T-cell (primary cell): ENCODE data around the gene GLTP. TPM values are rescaled to one million over a fixed set of nuclear protein-coding genes. Genes with fewer than 3 reads are reported as not detected.
"Not testable (repeated sequence)": the region's sequence is repeated elsewhere in the genome, so short reads cannot be mapped to it uniquely, and the experiment has no call there.

Source experiments
- ATAC-seq, 4 experiments: fragments of 200-7000 bp in 3 of 4; fragments of 150-1000 bp in 1 of 4; cut with Tn5 transposase; replicated peaks in 1 of 4; 1 replicate in 3 of 4; 2 replicates in 1 of 4; pipeline ENCODE4 v1.10.0; 2021; ENCODE audit warnings: moderate library complexity in 3 of 4, mild to moderate bottlenecking in 2 of 4, moderate number of reproducible peaks in 1 of 4
- CTCF ChIA-PET, 2 donors: fragments of 300-600 bp; sonication (Branson Sonifier 250); formaldehyde crosslinking; loops; one replicate each; lab custom pipeline; 2022; ENCODE audit warnings: antibody characterized with exemption in 2 of 2; lab: Charles Lee
- POLR2A ChIA-PET, 2 donors: fragments of 300-600 bp; sonication (Branson Sonifier 250); formaldehyde crosslinking; loops; one replicate each; lab custom pipeline; 2022; ENCODE audit warnings: antibody characterized with exemption in 2 of 2; lab: Charles Lee
- DNase-seq, 35 experiments: peaks; one replicate each; pipeline versions ENCODE4 v3.0.0 to v3.0.0-alpha.2; 2013 to 2023
- H3K27ac ChIP-seq: one replicate; pipeline ENCODE4 v1.5.1; 2013; ENCODE audit warnings: low read length
- H3K27me3 ChIP-seq, 2 experiments: replicated peaks in 1 of 2; 1 replicate in 1 of 2; 2 replicates in 1 of 2; pipeline versions ENCODE4 v1.6.1 to v1.7.0; 2013; ENCODE audit warnings: low read length in 1 of 2, mixed read lengths in 1 of 2; ENCODE audit not compliant: control insufficient read depth in 2 of 2, insufficient read depth in 2 of 2; ENCODE audit errors: extremely low read depth in 1 of 2
- H3K36me3 ChIP-seq, 2 donors: 1 replicate in 1 of 2; 2 replicates in 1 of 2; pipeline versions ENCODE4 v1.6.1 to v1.7.0; 2013; ENCODE audit warnings: low read length in 1 of 2; ENCODE audit not compliant: control insufficient read depth in 2 of 2, insufficient read depth in 1 of 2; ENCODE audit errors: extremely low read depth in 1 of 2
- H3K4me1 ChIP-seq, 2 experiments: 1 replicate in 1 of 2; 2 replicates in 1 of 2; pipeline versions ENCODE4 v1.6.1 to v1.7.0; 2013; ENCODE audit warnings: low read length in 2 of 2, mixed read lengths in 1 of 2; ENCODE audit not compliant: insufficient read depth in 2 of 2, control insufficient read depth in 1 of 2; ENCODE audit errors: extremely low read depth in 1 of 2
- H3K4me3 ChIP-seq, 2 donors: 1 replicate in 1 of 2; 2 replicates in 1 of 2; pipeline versions ENCODE4 v1.5.1 to v1.7.0; 2013; ENCODE audit warnings: mild to moderate bottlenecking in 2 of 2, low read length in 1 of 2, moderate library complexity in 1 of 2; ENCODE audit not compliant: control insufficient read depth in 1 of 2; ENCODE audit errors: extremely low read depth in 1 of 2
- H3K9me3 ChIP-seq: 2 replicates; pipeline ENCODE4 v1.7.0; 2013
- H3K27ac Mint-ChIP-seq, 2 donors: one replicate each; pipeline ENCODE4 v1.8.0; 2020 to 2021; ENCODE audit warnings: mild to moderate bottlenecking in 2 of 2, mixed read lengths in 2 of 2
- H3K27me3 Mint-ChIP-seq, 2 donors: one replicate each; pipeline ENCODE4 v1.8.0; 2021 to 2022; ENCODE audit warnings: mixed read lengths in 2 of 2
- H3K36me3 Mint-ChIP-seq: one replicate; pipeline ENCODE4 v1.8.0; 2021; ENCODE audit warnings: mixed read lengths
- H3K4me1 Mint-ChIP-seq, 3 donors: one replicate each; pipeline ENCODE4 v1.8.0; 2020 to 2022; ENCODE audit warnings: mixed read lengths in 3 of 3, mild to moderate bottlenecking in 1 of 3
- H3K4me3 Mint-ChIP-seq, 3 donors: one replicate each; pipeline ENCODE4 v1.8.0; 2020 to 2022; ENCODE audit warnings: mild to moderate bottlenecking in 3 of 3, mixed read lengths in 3 of 3, moderate library complexity in 3 of 3
- H3K9me3 Mint-ChIP-seq, 3 donors: one replicate each; pipeline ENCODE4 v1.8.0; 2020 to 2022; ENCODE audit warnings: mixed read lengths in 3 of 3
- WGBS: methylation state at CpG from one replicate; pipeline ENCODE4 v1.1.5; 2013; ENCODE audit warnings: missing lambda C conversion rate; ENCODE audit not compliant: insufficient coverage; 5-methylcytosine and 5-hydroxymethylcytosine counted together
- total RNA-seq, 35 experiments: library from RNA in 6 of 35; stranded (reverse) in 6 of 35; fragments of 120-200 nt in 1 of 35; gene quantifications; one replicate each; pipeline versions ENCODE4 v1.2.1 to v1.2.4 and lab custom pipeline; 2013 to 2026

Gene GLTP
- total RNA-seq, 5 donors from 2014 or later (not counting 1 experiment from before 2014, with no cell fraction given): 22.0 to 29.5 (median 23.8) TPM

DNA sequence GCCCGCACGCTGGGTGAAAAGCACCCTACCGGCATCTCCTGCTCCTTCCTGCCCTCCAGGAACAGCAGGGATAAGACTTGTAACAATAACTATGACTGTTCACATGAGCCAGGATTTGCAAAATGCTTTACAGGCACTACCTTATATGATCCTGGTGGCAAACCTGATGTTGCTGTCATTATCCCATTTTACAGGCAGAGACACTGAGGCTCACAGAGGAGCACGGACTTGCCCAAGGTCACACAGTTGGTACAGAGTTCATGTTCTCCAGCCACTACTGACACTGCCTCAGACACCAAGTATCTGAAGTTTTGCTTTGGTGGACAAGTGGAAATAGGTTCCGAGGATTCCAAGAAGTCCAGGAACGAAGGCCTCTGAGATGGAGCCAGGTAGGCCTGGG is 22.6 kb downstream of the GLTP start:
- 100% methylated on average over 3 of the region's 6 CpGs for WGBS

GRCh38 chr12:109855377-109855776 is 25.0 kb downstream of the GLTP start:
- no peak overlapping the region for H3K27ac ChIP-seq
- ChIA-PET POLR2A (no interaction called here), CTCF (interaction anchor here in 1 of 2 donors (1.3 kb wide), 1 partner anchor 8 kb away, joined by 5 read pairs; no protein-coding TSS in a partner anchor)
- Mint-ChIP-seq H3K9me3 (no peaks in the 10 kb centered on the region), H3K27me3 (no peaks in the 10 kb centered on the region), H3K4me1 (peaks cover 0 to 7% (median 2%) of the 10 kb centered on the region in 3 donors), H3K4me3 (no peak overlapping the region), H3K36me3 (peaks cover 29% of the 10 kb centered on the region), H3K27ac (no peak overlapping the region)
- no peak overlapping the region for H3K4me3 ChIP-seq
- DNase-seq (no peak), ATAC-seq (no peak)
- H3K36me3 ChIP-seq: peaks cover 20 to 37% of the 10 kb centered on the region in 2 donors
- H3K4me1 ChIP-seq: peaks cover 0 to 10% of the 10 kb centered on the region in 2 experiments
- no peaks in the 10 kb centered on the region for H3K9me3 ChIP-seq
- no peaks in the 10 kb centered on the region for H3K27me3 ChIP-seq
- WGBS: 94% methylated on average over 13 of the region's 14 CpGs

More for the DNA sequence above, 22.6 kb downstream of the GLTP start:
- Histone ChIP-seq H3K36me3 (peaks cover 15 to 41% of the 10 kb centered on the region in 2 donors), H3K27me3 (no peaks in the 10 kb centered on the region), H3K4me1 (peaks cover 0 to 10% of the 10 kb centered on the region in 2 experiments), H3K9me3 (no peaks in the 10 kb centered on the region), H3K4me3 (no peak overlapping the region), H3K27ac (no peak overlapping the region)
- Mint-ChIP-seq H3K4me3 (no peak overlapping the region), H3K4me1 (peaks cover 0 to 7% (median 2%) of the 10 kb centered on the region in 3 donors), H3K36me3 (peaks cover 24% of the 10 kb centered on the region), H3K27ac (no peak overlapping the region), H3K27me3 (no peaks in the 10 kb centered on the region), H3K9me3 (no peaks in the 10 kb centered on the region)
- POLR2A ChIA-PET: no interaction called here
- DNase-seq (no peak), ATAC-seq (no peak)
- CTCF ChIA-PET: interaction anchor here in 1 of 2 donors (1.1 kb wide), 1 partner anchor 15 kb away, joined by 4 read pairs; no protein-coding TSS in a partner anchor

DNA sequence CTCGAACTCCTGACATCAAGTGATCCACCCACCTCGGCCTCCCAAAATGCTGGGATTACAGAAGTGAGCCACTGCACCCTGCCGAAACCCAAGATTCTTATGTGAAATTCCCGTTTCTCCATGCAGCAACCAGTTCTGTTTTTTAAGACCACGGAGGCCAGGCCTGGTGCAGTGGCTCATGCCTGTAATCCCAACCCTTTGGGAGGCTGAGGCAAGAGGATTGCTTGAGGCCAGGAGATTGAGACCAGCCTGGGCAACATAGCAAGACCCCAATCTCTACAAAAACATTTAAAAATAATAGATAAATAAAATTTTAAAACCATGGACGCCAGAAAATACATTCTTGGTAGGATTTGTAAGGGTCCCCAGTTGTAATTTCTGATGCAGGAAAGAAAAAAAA is 29.8 kb downstream of the GLTP start:
- not testable (repeated sequence) for H3K27ac Mint-ChIP-seq
- CTCF ChIA-PET: interaction anchor here (0.7 kb wide), 2 partner anchors 12 to 47 kb away, joined by 7 to 11 read pairs; no protein-coding TSS in a partner anchor

DNA sequence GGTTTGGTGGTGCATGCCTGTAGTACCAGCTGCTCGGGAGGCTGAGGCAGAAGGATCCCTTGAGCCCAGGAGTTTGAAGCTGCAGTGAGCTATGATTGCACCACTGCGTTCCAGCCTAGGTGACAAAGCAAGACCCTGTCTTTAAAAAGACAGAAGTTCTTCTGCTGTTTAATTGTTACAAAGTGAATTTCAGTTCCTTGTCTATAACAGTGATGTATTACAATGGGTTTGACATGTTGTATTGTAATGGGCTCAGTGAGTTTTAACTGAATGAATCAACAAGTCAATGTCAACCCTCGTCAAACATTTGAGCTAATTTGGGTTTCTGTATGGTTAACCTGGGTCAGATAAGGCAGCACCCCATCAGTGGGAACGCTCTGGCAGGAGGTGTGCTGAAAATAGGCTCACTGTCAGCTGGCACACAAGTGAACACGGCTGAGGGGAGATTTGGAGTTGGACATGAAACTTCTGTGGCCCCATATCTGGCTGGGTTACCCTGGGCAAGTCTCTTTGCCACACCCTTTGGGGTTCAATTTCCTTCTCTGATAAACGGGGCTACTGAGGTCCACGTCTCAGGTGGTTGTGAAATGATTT is 33.1 kb downstream of the GLTP start:
- Mint-ChIP-seq H3K27ac (no peak overlapping the region), H3K9me3 (no peaks in the 10 kb centered on the region), H3K4me1 (peaks cover 0 to 6% (median 0%) of the 10 kb centered on the region in 3 donors), H3K27me3 (no peaks in the 10 kb centered on the region), H3K4me3 (no peak overlapping the region), H3K36me3 (peaks cover 5% of the 10 kb centered on the region)
- ChIA-PET POLR2A (no interaction called here), CTCF (interaction anchor here (0.6 to 3.6 kb wide), 4 partner anchors 8 to 864 kb away, joined by 3 to 24 read pairs (median 6); no protein-coding TSS in a partner anchor)
- ATAC-seq: no peak
- Histone ChIP-seq H3K27me3 (no peaks in the 10 kb centered on the region), H3K27ac (no peak overlapping the region), H3K4me1 (peaks cover 0 to 8% of the 10 kb centered on the region in 2 experiments), H3K36me3 (peaks cover 0 to under 1% of the 10 kb centered on the region in 2 donors), H3K9me3 (no peaks in the 10 kb centered on the region), H3K4me3 (no peak overlapping the region)
- DNase-seq: no peak
- 58% methylated on average over 5 of the region's 7 CpGs for WGBS

More for the DNA sequence above, 29.8 kb downstream of the GLTP start:
- H3K9me3 ChIP-seq, H3K9me3 Mint-ChIP-seq, H3K27ac ChIP-seq, H3K4me1 ChIP-seq, H3K36me3 ChIP-seq, H3K27me3 Mint-ChIP-seq, H3K4me3 ChIP-seq, H3K4me3 Mint-ChIP-seq, DNase-seq, H3K27me3 ChIP-seq, H3K4me1 Mint-ChIP-seq, H3K36me3 Mint-ChIP-seq, POLR2A ChIA-PET, ATAC-seq: not testable (repeated sequence)
- WGBS: 93% methylated on average over 5 of the region's 6 CpGs

DNA sequence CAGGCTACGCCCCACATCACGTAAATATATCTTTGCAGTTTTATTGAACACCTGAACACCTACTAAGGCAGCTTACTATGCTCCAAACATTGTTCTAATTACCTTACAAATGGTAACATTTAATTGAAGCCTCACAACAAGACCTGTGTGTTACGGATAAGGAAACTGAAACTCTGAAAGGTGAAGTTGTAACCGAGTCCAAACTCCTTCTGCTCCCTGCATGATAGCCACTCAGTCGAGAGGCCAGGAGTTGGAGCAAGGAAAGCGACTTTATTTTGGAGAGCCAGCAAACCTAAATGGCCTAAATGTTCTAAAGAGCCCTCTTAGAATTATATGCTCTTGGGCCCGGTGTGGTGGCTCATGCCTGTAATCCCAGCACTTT is 34.5 kb downstream of the GLTP start:
- Histone ChIP-seq H3K36me3 (no peaks in the 10 kb centered on the region), H3K4me3 (peak overlapping the region in 1 of 2 donors; percentile 26), H3K4me1 (peaks cover 0 to 8% of the 10 kb centered on the region in 2 experiments), H3K9me3 (no peaks in the 10 kb centered on the region), H3K27ac (no peak overlapping the region), H3K27me3 (peaks cover 0 to 1% of the 10 kb centered on the region in 2 experiments)
- Mint-ChIP-seq H3K9me3 (no peaks in the 10 kb centered on the region), H3K27me3 (no peaks in the 10 kb centered on the region), H3K4me3 (no peak overlapping the region), H3K4me1 (peaks cover 0 to 6% (median 0%) of the 10 kb centered on the region in 3 donors), H3K36me3 (peaks cover under 1% of the 10 kb centered on the region), H3K27ac (no peak overlapping the region)
- DNase-seq (no peak), ATAC-seq (no peak)
- POLR2A ChIA-PET: interaction anchor here in 1 of 2 donors (0.6 kb wide), 1 partner anchor 1045 kb away, joined by 3 read pairs; no protein-coding TSS in a partner anchor
- CTCF ChIA-PET: interaction anchor here (0.5 to 3.6 kb wide), 17 partner anchors 8 to 754 kb away, joined by 3 to 24 read pairs (median 4); partner anchors contain the start of genes KCTD10 (in 1 of the 2), MMAB (in 1 of the 2), MVK (in 1 of the 2) and UBE3B (in 1 of the 2)
- 100% methylated on average over 3 of the region's 7 CpGs for WGBS

DNA sequence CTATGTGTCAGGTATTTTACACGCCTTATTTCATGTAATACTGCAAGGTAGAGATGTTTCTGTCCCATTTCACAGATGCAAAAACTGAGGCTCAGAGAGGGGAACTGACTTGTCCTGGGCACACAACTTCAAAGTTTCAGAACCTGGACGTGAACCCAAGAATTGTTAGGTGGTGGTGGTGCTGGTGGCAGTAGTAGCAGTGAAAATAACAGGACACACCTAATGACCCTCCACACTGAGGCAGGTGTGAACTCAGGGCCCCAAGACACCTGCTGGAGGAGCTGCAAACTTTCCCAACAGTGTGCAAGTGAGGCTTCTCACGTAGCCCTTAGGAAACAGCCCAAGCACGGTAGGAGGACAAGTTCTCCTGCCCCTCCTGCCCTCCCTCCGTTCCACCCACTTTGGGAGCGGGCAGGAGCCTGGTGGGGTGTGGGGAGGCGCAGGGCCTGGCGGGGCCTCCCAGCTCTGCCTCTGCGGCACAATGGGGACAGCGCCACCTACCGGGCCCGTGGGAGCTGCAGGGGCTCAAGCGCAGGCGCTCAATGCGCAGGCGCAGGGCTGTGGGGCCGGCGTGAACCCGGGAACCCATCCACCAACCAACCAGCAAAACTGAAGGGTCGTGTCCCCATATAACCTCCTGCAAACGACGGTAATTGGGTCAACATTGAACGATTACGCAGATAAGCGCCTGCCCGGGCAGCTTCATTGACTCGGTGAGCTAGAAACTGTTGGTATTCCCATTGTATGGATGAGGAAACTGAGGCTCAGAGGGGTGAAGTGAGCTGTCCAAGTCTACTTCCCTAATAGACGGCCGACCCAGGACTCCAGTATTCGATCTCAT is 35.1 kb downstream of the GLTP start:
- DNase-seq (peak; percentile 49 to 92 (median 82)), ATAC-seq (peak; percentile 95 to 99 (median 97))
- Histone ChIP-seq H3K9me3 (no peaks in the 10 kb centered on the region), H3K27ac (no peak overlapping the region), H3K4me3 (peak overlapping the region; percentile 26 to 47), H3K4me1 (peaks cover 0 to 8% of the 10 kb centered on the region in 2 experiments), H3K36me3 (no peaks in the 10 kb centered on the region), H3K27me3 (peaks cover 0 to 3% of the 10 kb centered on the region in 2 experiments)
- no peak overlapping the region for H3K27ac Mint-ChIP-seq
- H3K27me3 Mint-ChIP-seq: no peaks in the 10 kb centered on the region
- no peak overlapping the region for H3K4me3 Mint-ChIP-seq
- ChIA-PET POLR2A (interaction anchor here in 1 of 2 donors (0.6 kb wide), 1 partner anchor 1045 kb away, joined by 3 read pairs; no protein-coding TSS in a partner anchor), CTCF (interaction anchor here (0.5 to 3.6 kb wide), 21 partner anchors 9 to 1052 kb away, joined by 3 to 24 read pairs (median 4); partner anchors contain the start of genes KCTD10 (in 1 of the 2), MMAB (in 1 of the 2), MVK (in 1 of the 2) and UBE3B (in 1 of the 2))
- no peaks in the 10 kb centered on the region for H3K36me3 Mint-ChIP-seq
- H3K9me3 Mint-ChIP-seq: no peaks in the 10 kb centered on the region
- H3K4me1 Mint-ChIP-seq: peaks cover 0 to 6% (median 0%) of the 10 kb centered on the region in 3 donors
- 14% methylated on average over 10 of the region's 30 CpGs for WGBS
